ENCODE data around the gene IKZF2. TPM values are rescaled to one million over a fixed set of nuclear protein-coding genes. Genes with fewer than 3 reads are reported as not detected.

The IKZF2 gene
- total and polyA plus RNA-seq, 10 of the 15 experiments (the other 5 are each of a cell fraction or from before 2014, with no cell fraction given): 15.2 to 266 (median 87.2) TPM

- TF ChIP-seq, protein P1, sequence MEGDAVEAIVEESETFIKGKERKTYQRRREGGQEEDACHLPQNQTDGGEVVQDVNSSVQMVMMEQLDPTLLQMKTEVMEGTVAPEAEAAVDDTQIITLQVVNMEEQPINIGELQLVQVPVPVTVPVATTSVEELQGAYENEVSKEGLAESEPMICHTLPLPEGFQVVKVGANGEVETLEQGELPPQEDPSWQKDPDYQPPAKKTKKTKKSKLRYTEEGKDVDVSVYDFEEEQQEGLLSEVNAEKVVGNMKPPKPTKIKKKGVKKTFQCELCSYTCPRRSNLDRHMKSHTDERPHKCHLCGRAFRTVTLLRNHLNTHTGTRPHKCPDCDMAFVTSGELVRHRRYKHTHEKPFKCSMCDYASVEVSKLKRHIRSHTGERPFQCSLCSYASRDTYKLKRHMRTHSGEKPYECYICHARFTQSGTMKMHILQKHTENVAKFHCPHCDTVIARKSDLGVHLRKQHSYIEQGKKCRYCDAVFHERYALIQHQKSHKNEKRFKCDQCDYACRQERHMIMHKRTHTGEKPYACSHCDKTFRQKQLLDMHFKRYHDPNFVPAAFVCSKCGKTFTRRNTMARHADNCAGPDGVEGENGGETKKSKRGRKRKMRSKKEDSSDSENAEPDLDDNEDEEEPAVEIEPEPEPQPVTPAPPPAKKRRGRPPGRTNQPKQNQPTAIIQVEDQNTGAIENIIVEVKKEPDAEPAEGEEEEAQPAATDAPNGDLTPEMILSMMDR (IDR thresholded peaks at IDR 0.05 in 2 of 3, conservative IDR thresholded peaks at IDR 0.05 in 1 of 3; ENCODE audit: control insufficient read depth in 2 of 3, extremely low read depth in 1 of 3, insufficient read depth in 1 of 3, low read depth in 3 of 3, low read length in 3 of 3): no peak
- TF ChIP-seq, protein P2, sequence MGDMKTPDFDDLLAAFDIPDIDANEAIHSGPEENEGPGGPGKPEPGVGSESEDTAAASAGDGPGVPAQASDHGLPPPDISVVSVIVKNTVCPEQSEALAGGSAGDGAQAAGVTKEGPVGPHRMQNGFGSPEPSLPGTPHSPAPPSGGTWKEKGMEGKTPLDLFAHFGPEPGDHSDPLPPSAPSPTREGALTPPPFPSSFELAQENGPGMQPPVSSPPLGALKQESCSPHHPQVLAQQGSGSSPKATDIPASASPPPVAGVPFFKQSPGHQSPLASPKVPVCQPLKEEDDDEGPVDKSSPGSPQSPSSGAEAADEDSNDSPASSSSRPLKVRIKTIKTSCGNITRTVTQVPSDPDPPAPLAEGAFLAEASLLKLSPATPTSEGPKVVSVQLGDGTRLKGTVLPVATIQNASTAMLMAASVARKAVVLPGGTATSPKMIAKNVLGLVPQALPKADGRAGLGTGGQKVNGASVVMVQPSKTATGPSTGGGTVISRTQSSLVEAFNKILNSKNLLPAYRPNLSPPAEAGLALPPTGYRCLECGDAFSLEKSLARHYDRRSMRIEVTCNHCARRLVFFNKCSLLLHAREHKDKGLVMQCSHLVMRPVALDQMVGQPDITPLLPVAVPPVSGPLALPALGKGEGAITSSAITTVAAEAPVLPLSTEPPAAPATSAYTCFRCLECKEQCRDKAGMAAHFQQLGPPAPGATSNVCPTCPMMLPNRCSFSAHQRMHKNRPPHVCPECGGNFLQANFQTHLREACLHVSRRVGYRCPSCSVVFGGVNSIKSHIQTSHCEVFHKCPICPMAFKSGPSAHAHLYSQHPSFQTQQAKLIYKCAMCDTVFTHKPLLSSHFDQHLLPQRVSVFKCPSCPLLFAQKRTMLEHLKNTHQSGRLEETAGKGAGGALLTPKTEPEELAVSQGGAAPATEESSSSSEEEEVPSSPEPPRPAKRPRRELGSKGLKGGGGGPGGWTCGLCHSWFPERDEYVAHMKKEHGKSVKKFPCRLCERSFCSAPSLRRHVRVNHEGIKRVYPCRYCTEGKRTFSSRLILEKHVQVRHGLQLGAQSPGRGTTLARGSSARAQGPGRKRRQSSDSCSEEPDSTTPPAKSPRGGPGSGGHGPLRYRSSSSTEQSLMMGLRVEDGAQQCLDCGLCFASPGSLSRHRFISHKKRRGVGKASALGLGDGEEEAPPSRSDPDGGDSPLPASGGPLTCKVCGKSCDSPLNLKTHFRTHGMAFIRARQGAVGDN (IDR thresholded peaks at IDR 0.05): no peak
- no peak for TF ChIP-seq FOXK2 (IDR thresholded peaks at IDR 0.05)
- TF ChIP-seq, protein P3, sequence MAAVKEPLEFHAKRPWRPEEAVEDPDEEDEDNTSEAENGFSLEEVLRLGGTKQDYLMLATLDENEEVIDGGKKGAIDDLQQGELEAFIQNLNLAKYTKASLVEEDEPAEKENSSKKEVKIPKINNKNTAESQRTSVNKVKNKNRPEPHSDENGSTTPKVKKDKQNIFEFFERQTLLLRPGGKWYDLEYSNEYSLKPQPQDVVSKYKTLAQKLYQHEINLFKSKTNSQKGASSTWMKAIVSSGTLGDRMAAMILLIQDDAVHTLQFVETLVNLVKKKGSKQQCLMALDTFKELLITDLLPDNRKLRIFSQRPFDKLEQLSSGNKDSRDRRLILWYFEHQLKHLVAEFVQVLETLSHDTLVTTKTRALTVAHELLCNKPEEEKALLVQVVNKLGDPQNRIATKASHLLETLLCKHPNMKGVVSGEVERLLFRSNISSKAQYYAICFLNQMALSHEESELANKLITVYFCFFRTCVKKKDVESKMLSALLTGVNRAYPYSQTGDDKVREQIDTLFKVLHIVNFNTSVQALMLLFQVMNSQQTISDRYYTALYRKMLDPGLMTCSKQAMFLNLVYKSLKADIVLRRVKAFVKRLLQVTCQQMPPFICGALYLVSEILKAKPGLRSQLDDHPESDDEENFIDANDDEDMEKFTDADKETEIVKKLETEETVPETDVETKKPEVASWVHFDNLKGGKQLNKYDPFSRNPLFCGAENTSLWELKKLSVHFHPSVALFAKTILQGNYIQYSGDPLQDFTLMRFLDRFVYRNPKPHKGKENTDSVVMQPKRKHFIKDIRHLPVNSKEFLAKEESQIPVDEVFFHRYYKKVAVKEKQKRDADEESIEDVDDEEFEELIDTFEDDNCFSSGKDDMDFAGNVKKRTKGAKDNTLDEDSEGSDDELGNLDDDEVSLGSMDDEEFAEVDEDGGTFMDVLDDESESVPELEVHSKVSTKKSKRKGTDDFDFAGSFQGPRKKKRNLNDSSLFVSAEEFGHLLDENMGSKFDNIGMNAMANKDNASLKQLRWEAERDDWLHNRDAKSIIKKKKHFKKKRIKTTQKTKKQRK (IDR thresholded peaks at IDR 0.05; ENCODE audit: low read depth, low read length): no peak
- TF ChIP-seq HDAC2 (IDR thresholded peaks at IDR 0.05): no peak
- TF ChIP-seq, protein P4, sequence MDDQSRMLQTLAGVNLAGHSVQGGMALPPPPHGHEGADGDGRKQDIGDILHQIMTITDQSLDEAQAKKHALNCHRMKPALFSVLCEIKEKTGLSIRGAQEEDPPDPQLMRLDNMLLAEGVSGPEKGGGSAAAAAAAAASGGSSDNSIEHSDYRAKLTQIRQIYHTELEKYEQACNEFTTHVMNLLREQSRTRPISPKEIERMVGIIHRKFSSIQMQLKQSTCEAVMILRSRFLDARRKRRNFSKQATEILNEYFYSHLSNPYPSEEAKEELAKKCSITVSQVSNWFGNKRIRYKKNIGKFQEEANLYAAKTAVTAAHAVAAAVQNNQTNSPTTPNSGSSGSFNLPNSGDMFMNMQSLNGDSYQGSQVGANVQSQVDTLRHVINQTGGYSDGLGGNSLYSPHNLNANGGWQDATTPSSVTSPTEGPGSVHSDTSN (IDR thresholded peaks at IDR 0.05; ENCODE audit: insufficient replicate concordance, low read depth, low read length): no peak
- TF ChIP-seq ELK1 (IDR thresholded peaks at IDR 0.05; ENCODE audit: low read depth, low read length): no peak
- TF ChIP-seq ZBED1 (IDR thresholded peaks at IDR 0.05; ENCODE audit: borderline replicate concordance): no peak; the same call in 1 of the 2 replicates
- no peak for TF ChIP-seq ZNF622 (IDR thresholded peaks at IDR 0.05)
- no peak for TF ChIP-seq IRF5 (IDR thresholded peaks at IDR 0.05; ENCODE audit: borderline replicate concordance)
- no peak for TF ChIP-seq ZNF207 (IDR thresholded peaks at IDR 0.05; ENCODE audit: borderline replicate concordance)
Observed at GRCh38 chr2:213016166-213016983, 135.0 kb downstream of the IKZF2 start (continued).

Measured in GM12878 (cell line).